Activated B cell treated with CpG ODN at 0.5 μM for 24 hours (primary cell): ENCODE measurements around the gene C1orf105. TPM values are rescaled to one million over a fixed set of nuclear protein-coding genes. Genes with fewer than 3 reads are reported as not detected.

Experiments used
- ATAC-seq: fragments of 200-7000 bp; cut with Tn5 transposase; one replicate; pipeline ENCODE4 v1.10.0; 2021; ENCODE audit warnings: low read depth, mild to moderate bottlenecking, moderate library complexity
- CTCF ChIA-PET: fragments of 350-600 bp; sonication (Branson Sonifier 250); formaldehyde crosslinking; loops from one replicate; lab custom pipeline; 2021; ENCODE audit warnings: antibody characterized with exemption; lab: Charles Lee
- POLR2A ChIA-PET: fragments of 350-600 bp; sonication (Branson Sonifier 250); formaldehyde crosslinking; loops from one replicate; lab custom pipeline; 2021; ENCODE audit warnings: antibody characterized with exemption; lab: Charles Lee
- DNase-seq: peaks from one replicate; pipeline ENCODE4 v3.0.0; 2022
- H3K27ac Mint-ChIP-seq: one replicate; pipeline ENCODE4 v1.8.0; 2020; ENCODE audit warnings: mixed read lengths
- H3K27me3 Mint-ChIP-seq: one replicate; pipeline ENCODE4 v1.8.0; 2021; ENCODE audit warnings: mixed read lengths
- H3K36me3 Mint-ChIP-seq: one replicate; pipeline ENCODE4 v1.8.0; 2021; ENCODE audit warnings: low read depth, mixed read lengths
- H3K4me1 Mint-ChIP-seq: one replicate; pipeline ENCODE4 v1.8.0; 2021; ENCODE audit warnings: mixed read lengths
- H3K4me3 Mint-ChIP-seq: one replicate; pipeline ENCODE4 v1.8.0; 2020; ENCODE audit warnings: mild to moderate bottlenecking, mixed read lengths
- H3K9me3 Mint-ChIP-seq: one replicate; pipeline ENCODE4 v1.8.0; 2020; ENCODE audit warnings: mixed read lengths
- intact Hi-C: fragments of 100-400 bp; cut with micrococcal nuclease; formaldehyde crosslinking; loops from one replicate; pipeline ENCODE4 v1.15.1; 2024
- total RNA-seq: library from RNA; stranded (reverse); gene quantifications from 2 replicates; pipeline ENCODE4 v1.2.3, GENCODE V29; 2022
- TF ChIP-seq, protein P1 (sequence below): fragments of 200-600 bp; IDR thresholded peaks from one replicate; pipeline ENCODE4 v1.8.0; 2022; ENCODE audit warnings: antibody characterized with exemption, mild to moderate bottlenecking

C1orf105 gene
- total RNA-seq, 1 donor from 2014 or later, result not detected

- intact Hi-C loops, result no loop called here
- CTCF ChIA-PET, result interaction anchor here (1.6 kb wide), 1 partner anchor 9 kb away, joined by 4 read pairs; no protein-coding TSS in a partner anchor
- no peaks in the 10 kb centered on the region for H3K9me3 Mint-ChIP-seq
- ATAC-seq, result no peak
- H3K36me3 Mint-ChIP-seq, result peaks cover 4% of the 10 kb centered on the region
- H3K27me3 Mint-ChIP-seq, result no peaks in the 10 kb centered on the region
- peaks cover 46% of the 10 kb centered on the region for H3K4me1 Mint-ChIP-seq
- no peak overlapping the region for H3K4me3 Mint-ChIP-seq
- DNase-seq, result no peak
- POLR2A ChIA-PET, result interaction anchor here (8.4 to 10.1 kb wide), 2 partner anchors 12 to 22 kb away, joined by 103 to 248 read pairs; no protein-coding TSS in a partner anchor
- TF ChIP-seq, protein P1, sequence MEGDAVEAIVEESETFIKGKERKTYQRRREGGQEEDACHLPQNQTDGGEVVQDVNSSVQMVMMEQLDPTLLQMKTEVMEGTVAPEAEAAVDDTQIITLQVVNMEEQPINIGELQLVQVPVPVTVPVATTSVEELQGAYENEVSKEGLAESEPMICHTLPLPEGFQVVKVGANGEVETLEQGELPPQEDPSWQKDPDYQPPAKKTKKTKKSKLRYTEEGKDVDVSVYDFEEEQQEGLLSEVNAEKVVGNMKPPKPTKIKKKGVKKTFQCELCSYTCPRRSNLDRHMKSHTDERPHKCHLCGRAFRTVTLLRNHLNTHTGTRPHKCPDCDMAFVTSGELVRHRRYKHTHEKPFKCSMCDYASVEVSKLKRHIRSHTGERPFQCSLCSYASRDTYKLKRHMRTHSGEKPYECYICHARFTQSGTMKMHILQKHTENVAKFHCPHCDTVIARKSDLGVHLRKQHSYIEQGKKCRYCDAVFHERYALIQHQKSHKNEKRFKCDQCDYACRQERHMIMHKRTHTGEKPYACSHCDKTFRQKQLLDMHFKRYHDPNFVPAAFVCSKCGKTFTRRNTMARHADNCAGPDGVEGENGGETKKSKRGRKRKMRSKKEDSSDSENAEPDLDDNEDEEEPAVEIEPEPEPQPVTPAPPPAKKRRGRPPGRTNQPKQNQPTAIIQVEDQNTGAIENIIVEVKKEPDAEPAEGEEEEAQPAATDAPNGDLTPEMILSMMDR, result no peak
- H3K27ac Mint-ChIP-seq, result peak overlapping the region; percentile 68
Measured at GRCh38 chr1:172382406-172382805, 38.1 kb upstream of the C1orf105 start.

DNA sequence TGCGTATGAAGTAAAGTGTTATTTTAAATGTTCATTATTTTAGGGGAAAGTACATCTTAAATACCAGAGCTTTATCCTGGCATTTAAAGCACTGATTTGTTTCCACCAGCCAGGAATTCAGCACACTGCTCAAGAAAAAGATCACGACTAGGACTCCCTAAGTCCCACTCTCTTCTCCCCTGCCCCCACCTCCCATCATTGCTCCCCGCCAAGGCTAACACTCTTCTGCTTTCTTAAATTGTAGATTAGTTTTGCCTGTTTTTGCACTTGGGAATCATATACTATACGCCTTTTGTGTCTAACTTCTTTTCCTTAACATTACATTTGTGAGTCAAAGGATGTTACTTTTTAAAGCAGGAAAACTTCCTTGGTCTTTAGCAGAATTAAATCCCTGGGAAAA is 37.5 kb upstream of the C1orf105 start:
- Mint-ChIP-seq H3K4me3 (no peak overlapping the region), H3K9me3 (no peaks in the 10 kb centered on the region), H3K27ac (no peak overlapping the region), H3K36me3 (peaks cover 4% of the 10 kb centered on the region), H3K27me3 (no peaks in the 10 kb centered on the region), H3K4me1 (peaks cover 44% of the 10 kb centered on the region)
- intact Hi-C loops, result no loop called here
- ATAC-seq (no peak), DNase-seq (no peak)
- ChIA-PET POLR2A (interaction anchor here (0.7 to 10.1 kb wide), 2 partner anchors 11 to 146 kb away, joined by 3 to 248 read pairs; no protein-coding TSS in a partner anchor), CTCF (interaction anchor here (1.6 kb wide), 1 partner anchor 8 kb away, joined by 4 read pairs; no protein-coding TSS in a partner anchor)
- TF ChIP-seq, protein P1, result no peak

- Mint-ChIP-seq H3K9me3 (no peaks in the 10 kb centered on the region), H3K4me3 (no peak overlapping the region), H3K36me3 (peaks cover 4% of the 10 kb centered on the region), H3K27ac (no peak overlapping the region), H3K4me1 (peaks cover 44% of the 10 kb centered on the region), H3K27me3 (no peaks in the 10 kb centered on the region)
- intact Hi-C loops, result no loop called here
- ChIA-PET CTCF (interaction anchor here (1.6 kb wide), 1 partner anchor 7 kb away, joined by 4 read pairs; no protein-coding TSS in a partner anchor), POLR2A (interaction anchor here (0.7 to 10.1 kb wide), 4 partner anchors 11 to 146 kb away, joined by 3 to 248 read pairs (median 4); no protein-coding TSS in a partner anchor)
- DNase-seq, result no peak
- ATAC-seq, result no peak
- TF ChIP-seq, protein P1, result no peak
Measured at GRCh38 chr1:172383536-172383935, 36.9 kb upstream of the C1orf105 start.

GRCh38 chr1:172384656-172385055 is 35.8 kb upstream of the C1orf105 start:
- DNase-seq, result no peak
- TF ChIP-seq, protein P1, result no peak
- intact Hi-C loops, result no loop called here
- no peak overlapping the region for H3K27ac Mint-ChIP-seq
- no peak overlapping the region for H3K4me3 Mint-ChIP-seq
- H3K9me3 Mint-ChIP-seq, result no peaks in the 10 kb centered on the region
- H3K36me3 Mint-ChIP-seq, result no peaks in the 10 kb centered on the region
- POLR2A ChIA-PET, result interaction anchor here (1.3 kb wide), 1 partner anchor 10 kb away, joined by 4 read pairs; no protein-coding TSS in a partner anchor
- H3K27me3 Mint-ChIP-seq, result no peaks in the 10 kb centered on the region
- no peak for ATAC-seq
- H3K4me1 Mint-ChIP-seq, result peaks cover 36% of the 10 kb centered on the region
- CTCF ChIA-PET, result interaction anchor here (1.0 kb wide), 1 partner anchor 8 kb away, joined by 3 read pairs; no protein-coding TSS in a partner anchor

- POLR2A ChIA-PET, result interaction anchor here (0.7 to 1.7 kb wide), 4 partner anchors 10 to 201 kb away, joined by 3 to 8 read pairs (median 4); no protein-coding TSS in a partner anchor
- TF ChIP-seq, protein P1, result no peak
- no peak overlapping the region for H3K27ac Mint-ChIP-seq
Measured at GRCh38 chr1:172386046-172386445, 34.4 kb upstream of the C1orf105 start.

More at GRCh38 chr1:172386046-172386445, 34.4 kb upstream of the C1orf105 start:
- H3K4me1 Mint-ChIP-seq, result peaks cover 36% of the 10 kb centered on the region
- H3K9me3 Mint-ChIP-seq, result no peaks in the 10 kb centered on the region
- H3K36me3 Mint-ChIP-seq, result no peaks in the 10 kb centered on the region
- no peak overlapping the region for H3K4me3 Mint-ChIP-seq
- no peak for DNase-seq
- CTCF ChIA-PET, result interaction anchor here (0.6 kb wide), 1 partner anchor 28 kb away, joined by 3 read pairs; no protein-coding TSS in a partner anchor
- no peak for ATAC-seq
- no peaks in the 10 kb centered on the region for H3K27me3 Mint-ChIP-seq
- intact Hi-C loops, result no loop called here
